GM21737 (cell line): ENCODE results near the gene TAMALIN.

ENCODE experiments used
- ATAC-seq: cut with Tn5 transposase; IDR thresholded peaks from one replicate; pipeline ENCODE4 v1.9.1; 2021; ENCODE audit warnings: mild to moderate bottlenecking, moderate library complexity; ENCODE audit not compliant: unreplicated experiment

The TAMALIN gene

GRCh38 chr12:51980809-51981127 is 26.0 kb upstream of the TAMALIN start:
- ATAC-seq = no peak

- no peak for ATAC-seq
Observed at GRCh38 chr12:51984657-51985056, 22.1 kb upstream of the TAMALIN start.

GRCh38 chr12:51985154-51985835 is 21.5 kb upstream of the TAMALIN start:
- ATAC-seq = no peak

- no peak for ATAC-seq
Observed at GRCh38 chr12:51986834-51987233, 19.9 kb upstream of the TAMALIN start.

GRCh38 chr12:51992246-51992645 is 14.5 kb upstream of the TAMALIN start:
- no peak for ATAC-seq

- ATAC-seq = no peak
Observed at GRCh38 chr12:51994539-51994820, 12.3 kb upstream of the TAMALIN start.

- ATAC-seq = no peak
Observed at GRCh38 chr12:51994959-51995358, 11.8 kb upstream of the TAMALIN start.

GRCh38 chr12:51997136-51997535 is 9.6 kb upstream of the TAMALIN start:
- no peak for ATAC-seq

GRCh38 chr12:52003016-52003550 is 3.7 kb upstream of the TAMALIN start:
- ATAC-seq = no peak

GRCh38 chr12:52003591-52003990 is 3.2 kb upstream of the TAMALIN start:
- ATAC-seq = no peak

GRCh38 chr12:52004042-52004648 is 2.6 kb upstream of the TAMALIN start:
- ATAC-seq = no peak

- no peak for ATAC-seq
Observed at GRCh38 chr12:52005218-52005902, 1.4 kb upstream of the TAMALIN start.

- ATAC-seq = peak; percentile 61
Observed at GRCh38 chr12:52005903-52006703, 643 bp upstream of the TAMALIN start.

- ATAC-seq = no peak
Observed at GRCh38 chr12:52007158-52007921, 594 bp downstream of the TAMALIN start.

GRCh38 chr12:52007982-52008510 is 1.3 kb downstream of the TAMALIN start:
- ATAC-seq = no peak

GRCh38 chr12:52009081-52009751 is 2.5 kb downstream of the TAMALIN start:
- no peak for ATAC-seq

- ATAC-seq = no peak
Observed at GRCh38 chr12:52010152-52010622, 3.4 kb downstream of the TAMALIN start.

GRCh38 chr12:52010692-52011601 is 4.2 kb downstream of the TAMALIN start:
- ATAC-seq = no peak
